ENCODE data around the gene DOP1B. TPM values are rescaled to one million over a fixed set of nuclear protein-coding genes. Genes with fewer than 3 reads are reported as not detected.

The DOP1B gene
- total and polyA plus RNA-seq, 2 of the 4 experiments (the other 2 are of a cell fraction): 8.8 to 13.0 TPM

GRCh38 chr21:36132696-36133095 lies 23.9 kb upstream of the DOP1B start:
- Histone ChIP-seq H2BK20ac (ENCODE audit: low read depth, low read length) (no peak overlapping the region), H3K56ac (ENCODE audit: extremely low read depth, insufficient read depth, low read length) (no peak overlapping the region), H3K4me1 (ENCODE audit: control insufficient read depth, insufficient read depth, low read length) (peaks cover 10% of the 10 kb centered on the region), H3K18ac (ENCODE audit: low read depth, low read length) (no peak overlapping the region), H3K27me3 (ENCODE audit: control insufficient read depth, insufficient read depth, low read length) (no peaks in the 10 kb centered on the region), H3K9ac (ENCODE audit: low read depth, low read length) (no peak overlapping the region), H3K4me2 (ENCODE audit: low read depth, low read length) (no peak overlapping the region), H2BK120ac (ENCODE audit: low read depth, low read length) (no peak overlapping the region), H3K27ac (ENCODE audit: insufficient read depth, low read length) (no peak overlapping the region), H3K23ac (ENCODE audit: low read depth, low read length) (no peak overlapping the region), H2BK15ac (ENCODE audit: low read depth, low read length) (no peak overlapping the region), H4K20me1 (ENCODE audit: insufficient read depth, low read length) (no peaks in the 10 kb centered on the region), H3K9me1 (ENCODE audit: insufficient read depth, low read length) (peaks cover 5% of the 10 kb centered on the region; the same call in 1 of the 2 replicates), H4K5ac (ENCODE audit: low read depth, low read length) (no peak overlapping the region), H3K79me1 (ENCODE audit: low read depth in 1 of 2, low read length in 2 of 2) (peaks cover 4 to 36% of the 10 kb centered on the region in 2 experiments; a peak in 2 of 4 replicates), H4K8ac (ENCODE audit: low read depth in 2 of 2, low read length in 2 of 2) (no peak overlapping the region), H2AFZ (replicated peaks; ENCODE audit: low read length, poor library complexity) (no peak overlapping the region), H2AK5ac (ENCODE audit: low read depth, low read length) (peak overlapping the region; percentile 49; the same call in 1 of the 2 replicates), H2BK5ac (ENCODE audit: low read depth, low read length, poor library complexity, severe bottlenecking) (no peak overlapping the region), H2AK9ac (replicated peaks; ENCODE audit: low read depth, low read length, poor library complexity) (no peak overlapping the region), H3K9me3 (ENCODE audit: control insufficient read depth, insufficient read depth, low read length) (no peaks in the 10 kb centered on the region), H4K91ac (ENCODE audit: insufficient read depth, low read depth, low read length) (no peak overlapping the region), H3K4me3 (ENCODE audit: insufficient read depth, low read depth, low read length) (no peak overlapping the region), H3K36me3 (ENCODE audit: control insufficient read depth, insufficient read depth, low read length) (no peaks in the 10 kb centered on the region), H3K14ac (replicated peaks; ENCODE audit: low read depth, low read length) (no peak overlapping the region), H3K4ac (ENCODE audit: low read depth, low read length) (no peak overlapping the region)
- no peak for ATAC-seq (ENCODE audit: low read depth)
- CTCF ChIA-PET: no interaction called here
- no TSS peak for BruUV-seq (replicated peaks)
- dilution Hi-C loops (cut with HindIII; ENCODE audit: low sequenced_read_pairs, unreplicated experiment): no loop called here
- DNase-seq: no peak
- in situ Hi-C loops (cut with MboI; ENCODE audit: low sequenced_read_pairs): no loop called here
- POLR2A ChIA-PET (ENCODE audit: unreplicated experiment): interaction anchor here (0.5 kb wide), 1 partner anchor 187 kb away, joined by 12 read pairs; the partner anchor contains the start of gene MORC3
- 100% methylated on average over 1 of the region's 8 CpGs; no CpG with 5 or more reads in 1 of the 2 experiments for WGBS, 2 experiments (ENCODE audit: extremely low coverage in 2 of 2, insufficient read length in 1 of 2)
- intact Hi-C loops (cut with micrococcal nuclease): no loop called here
- TF ChIP-seq CHD1 (IDR thresholded peaks at IDR 0.05; ENCODE audit: low read depth, low read length) (no peak), ELK1 (IDR thresholded peaks at IDR 0.05; ENCODE audit: borderline replicate concordance, low read depth, low read length) (no peak), FOS (IDR thresholded peaks at IDR 0.05; ENCODE audit: low read depth, low read length) (no peak), RCOR1 (IDR thresholded peaks at IDR 0.05; ENCODE audit: insufficient replicate concordance, low read length) (no peak), RAD21 (IDR thresholded peaks at IDR 0.05; ENCODE audit: low read length) (no peak)

Data from IMR-90 (cell line).